GM23248 (cell line): ENCODE measurements around the gene ZNF544. TPM values are rescaled to one million over a fixed set of nuclear protein-coding genes. Genes with fewer than 3 reads are reported as not detected.
A peak's percentile ranks its signal among the peaks of the same experiment; 100 is the strongest.

Experiments used
- DNase-seq: peaks from one replicate; pipeline ENCODE4 v3.0.0-alpha.2; 2015
- H2AFZ ChIP-seq: fragments of 200-600 bp; sonication (generic); 2 replicates; pipeline ENCODE4 v1.6.1; 2016; ENCODE audit warnings: antibody characterized with exemption
- H3F3A ChIP-seq: fragments of 200-600 bp; sonication (generic); 2 replicates; pipeline ENCODE4 v1.6.1; 2016; ENCODE audit warnings: mild to moderate bottlenecking, antibody characterized with exemption, mixed run types; ENCODE audit not compliant: insufficient read depth
- H3K27ac ChIP-seq: fragments of 200-600 bp; sonication (generic); 2 replicates; pipeline ENCODE4 v1.5.1; 2016; ENCODE audit warnings: mild to moderate bottlenecking
- H3K27me3 ChIP-seq: fragments of 200-600 bp; sonication (generic); replicated peaks from 2 replicates; pipeline ENCODE4 v1.6.1; 2016; ENCODE audit warnings: mild to moderate bottlenecking; ENCODE audit not compliant: insufficient read depth
- H3K36me3 ChIP-seq: fragments of 200-600 bp; sonication (generic); 2 replicates; pipeline ENCODE4 v1.6.1; 2016; ENCODE audit warnings: low read depth, mild to moderate bottlenecking
- H3K4me1 ChIP-seq: fragments of 200-600 bp; sonication (generic); 2 replicates; pipeline ENCODE4 v1.6.1; 2016; ENCODE audit warnings: mild to moderate bottlenecking; ENCODE audit not compliant: insufficient read depth
- H3K4me2 ChIP-seq: fragments of 200-600 bp; sonication (generic); one replicate; pipeline ENCODE4 v1.6.1; 2016; ENCODE audit warnings: mild to moderate bottlenecking; ENCODE audit not compliant: unreplicated experiment
- H3K4me3 ChIP-seq: fragments of 200-600 bp; sonication (generic); 2 replicates; pipeline ENCODE4 v1.5.1; 2016; ENCODE audit warnings: mild to moderate bottlenecking
- H3K79me2 ChIP-seq: fragments of 200-600 bp; sonication (generic); 2 replicates; pipeline ENCODE4 v1.6.1; 2016; ENCODE audit warnings: mild to moderate bottlenecking; ENCODE audit not compliant: insufficient read depth
- H3K9ac ChIP-seq: fragments of 200-600 bp; sonication (generic); 2 replicates; pipeline ENCODE4 v1.6.1; 2016; ENCODE audit warnings: mild to moderate bottlenecking
- H3K9me2 ChIP-seq: fragments of 200-600 bp; sonication (generic); 2 replicates; pipeline ENCODE4 v1.6.1; 2016; ENCODE audit warnings: mixed run types, mild to moderate bottlenecking, moderate library complexity; ENCODE audit not compliant: insufficient read depth
- H3K9me3 ChIP-seq: fragments of 200-600 bp; sonication (generic); one replicate; pipeline ENCODE4 v1.6.1; 2017; ENCODE audit warnings: low read depth
- H4K20me1 ChIP-seq: fragments of 200-600 bp; sonication (generic); 2 replicates; pipeline ENCODE4 v1.6.0; 2016; ENCODE audit not compliant: insufficient read depth
- EZH2 ChIP-seq: fragments of 200-600 bp; sonication (generic); IDR thresholded peaks from 2 replicates; pipeline ENCODE4 v1.6.1; 2018; ENCODE audit warnings: antibody characterized with exemption, mild to moderate bottlenecking; ENCODE audit not compliant: insufficient read depth, poor library complexity, severe bottlenecking
- EZH2phosphoT487 ChIP-seq: fragments of 200-600 bp; sonication (generic); IDR thresholded peaks from 2 replicates; pipeline ENCODE4 v1.6.1; 2018; ENCODE audit warnings: antibody characterized with exemption, moderate library complexity, mild to moderate bottlenecking, low read depth; ENCODE audit not compliant: insufficient read depth
- WGBS, 2 experiments: methylation state at CpG; one replicate each; pipeline ENCODE4 v1.1.6; 2015 to 2017; ENCODE audit warnings: low lambda C conversion rate in 2 of 2, low coverage in 1 of 2; ENCODE audit errors: missing lambda C conversion rate in 2 of 2; 5-methylcytosine and 5-hydroxymethylcytosine counted together
- in situ Hi-C: fragments of 300-500 bp; cut with MboI; formaldehyde crosslinking; loops from 2 replicates; pipeline ENCODE4 v1.15.0; 2020
- polyA plus RNA-seq: library from polyadenylated mRNA; unstranded; fragments of >200 nt; fragmentation: Nextera tagmentation; extraction: Ambion mirVana; gene quantifications from 2 replicates; pipeline ENCODE4 v1.2.1, GENCODE V29; 2016
- total RNA-seq: library from RNA; depleted of rRNA; stranded (reverse); fragments of >200 nt; shearing (Covaris generic); gene quantifications from 2 replicates; pipeline ENCODE4 v1.2.3, GENCODE V29; 2014

ZNF544 gene
- total and polyA plus RNA-seq, 2 experiments from 2014 or later = 15.9 to 32.0 TPM

GRCh38 chr19:58277748-58278540 is 49.2 kb downstream of the ZNF544 start:
- 33 to 38% methylated on average over 23 to 25 of the region's 25 CpGs for WGBS, 2 experiments
- no peaks in the 10 kb centered on the region for H3K9me2 ChIP-seq
- H3K79me2 ChIP-seq = peaks cover 89% of the 10 kb centered on the region
- H3K4me2 ChIP-seq = peak overlapping the region; percentile 75
- peak overlapping the region; percentile 92 for H3K4me3 ChIP-seq
- H3K27ac ChIP-seq = peak overlapping the region; percentile 91
- no peaks in the 10 kb centered on the region for H3K9me3 ChIP-seq
- H3K27me3 ChIP-seq = no peaks in the 10 kb centered on the region
- peaks cover 9% of the 10 kb centered on the region for H3K36me3 ChIP-seq
- peak overlapping the region; percentile 94 for H3K9ac ChIP-seq
- H4K20me1 ChIP-seq = no peaks in the 10 kb centered on the region
- peaks cover 13% of the 10 kb centered on the region for H3F3A ChIP-seq
- peak; percentile 19 for DNase-seq
- H3K4me1 ChIP-seq = peaks cover 7% of the 10 kb centered on the region; the same call in 1 of the 2 replicates
- TF ChIP-seq EZH2 (no peak), EZH2phosphoT487 (no peak)
- H2AFZ ChIP-seq = peak overlapping the region; percentile 83
- in situ Hi-C loops = no loop called here

- Histone ChIP-seq H3K27ac (peak within 1 kb of the TSS; percentile 91), H3K4me3 (peak within 1 kb of the TSS; percentile 92), H3K4me2 (peak within 1 kb of the TSS; percentile 90), H3K27me3 (no peaks in the 10 kb centered on the region), H3K9me3 (no peaks in the 10 kb centered on the region), H3K9ac (peak within 1 kb of the TSS; percentile 94), H3K9me2 (no peaks in the 10 kb centered on the region), H2AFZ (peak within 1 kb of the TSS; percentile 88), H4K20me1 (no peaks in the 10 kb centered on the region), H3K79me2 (peaks cover 91% of the 10 kb centered on the region), H3F3A (peaks cover 13% of the 10 kb centered on the region), H3K4me1 (peaks cover 7% of the 10 kb centered on the region; the same call in 1 of the 2 replicates), H3K36me3 (peaks cover 5% of the 10 kb centered on the region)
- TF ChIP-seq EZH2phosphoT487 (no peak), EZH2 (no peak)
- peak; percentile 99 for DNase-seq
- in situ Hi-C loops = no loop called here
- WGBS, 2 experiments = 1% methylated on average over 36 to 37 of the region's 42 CpGs
Observed at GRCh38 chr19:58278541-58279041, 49.9 kb downstream of the ZNF544 start, which contains the start of gene ZNF8. Gene ZNF8 (plus strand): TSS chr19:58278955. CDS start chr19:58279082, 127 bp downstream.

GRCh38 chr19:58279042-58279924 is 50.6 kb downstream of the ZNF544 start:
- in situ Hi-C loops = no loop called here
- Histone ChIP-seq H3K9me3 (no peaks in the 10 kb centered on the region), H3K4me2 (peak overlapping the region; percentile 90), H2AFZ (peak overlapping the region; percentile 88), H3K4me1 (peaks cover 7% of the 10 kb centered on the region; the same call in 1 of the 2 replicates), H4K20me1 (no peaks in the 10 kb centered on the region), H3K4me3 (peak overlapping the region; percentile 92), H3K9me2 (no peaks in the 10 kb centered on the region), H3K36me3 (peaks cover 4% of the 10 kb centered on the region), H3K9ac (peak overlapping the region; percentile 94), H3K79me2 (peaks cover 95% of the 10 kb centered on the region), H3F3A (peaks cover 11% of the 10 kb centered on the region), H3K27me3 (no peaks in the 10 kb centered on the region), H3K27ac (peak overlapping the region; percentile 91)
- no peak for TF ChIP-seq EZH2
- TF ChIP-seq EZH2phosphoT487 = no peak
- peak; percentile 77 for DNase-seq
- 3 to 4% methylated on average over 54 to 60 of the region's 60 CpGs for WGBS, 2 experiments

GRCh38 chr19:58279925-58280316 is 51.2 kb downstream of the ZNF544 start:
- H3K36me3 ChIP-seq = no peaks in the 10 kb centered on the region; the same call in 1 of the 2 replicates
- H3K4me3 ChIP-seq = peak overlapping the region; percentile 92
- peak overlapping the region; percentile 94 for H3K9ac ChIP-seq
- no peaks in the 10 kb centered on the region for H3K27me3 ChIP-seq
- H3F3A ChIP-seq = peaks cover 6% of the 10 kb centered on the region; the same call in 1 of the 2 replicates
- in situ Hi-C loops = no loop called here
- peak overlapping the region; percentile 88; the same call in 1 of the 2 replicates for H2AFZ ChIP-seq
- no peak for DNase-seq
- peaks cover 96% of the 10 kb centered on the region for H3K79me2 ChIP-seq
- 60 to 67% methylated on average over 4 of the region's 4 CpGs for WGBS, 2 experiments
- peak overlapping the region; percentile 91 for H3K27ac ChIP-seq
- H3K4me2 ChIP-seq = peak overlapping the region; percentile 90
- H3K9me2 ChIP-seq = no peaks in the 10 kb centered on the region
- no peaks in the 10 kb centered on the region for H3K9me3 ChIP-seq
- no peaks in the 10 kb centered on the region for H4K20me1 ChIP-seq
- TF ChIP-seq EZH2 = no peak
- peaks cover 7% of the 10 kb centered on the region; the same call in 1 of the 2 replicates for H3K4me1 ChIP-seq
